ENCODE measurements around the gene GOLGA8B.
"Not testable (repeated sequence)": the region's sequence is repeated elsewhere in the genome, so short reads cannot be mapped to it uniquely, and the experiment has no call there.

The GOLGA8B gene

DNA sequence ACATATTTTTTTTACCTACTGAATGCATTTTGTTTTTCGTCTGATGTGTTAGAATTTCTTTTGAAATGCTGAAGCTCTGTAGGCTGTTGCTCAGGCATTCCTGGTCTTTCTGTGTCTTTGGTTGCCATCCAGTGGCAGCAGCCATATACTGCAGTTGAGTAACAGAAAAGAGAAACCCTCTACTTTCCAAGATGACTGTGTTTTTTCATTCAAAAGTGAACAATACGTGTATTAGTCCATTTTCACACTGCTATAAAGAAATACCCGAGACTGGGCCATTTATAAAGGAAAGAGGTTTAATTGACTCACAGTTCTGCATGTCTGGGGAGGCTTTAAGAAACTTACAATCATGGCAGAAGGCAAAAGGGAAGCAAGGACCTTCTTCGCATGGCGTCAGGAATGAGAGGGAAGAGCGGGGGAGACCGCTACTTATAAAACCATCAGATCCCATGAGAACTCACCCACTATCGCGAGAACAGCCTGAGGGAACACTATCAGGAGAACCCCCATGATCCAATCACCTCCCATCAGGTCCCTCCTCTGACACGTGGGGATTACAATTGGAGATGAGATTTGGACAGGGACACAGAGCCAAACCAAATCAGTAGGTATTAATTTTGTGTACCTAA lies 4.7 kb upstream of the GOLGA8B start:
- no peak overlapping the region for H3K27ac ChIP-seq (ENCODE audit: poor library complexity, severe bottlenecking)
- DNase-seq (ENCODE audit: low spot score) (peak; percentile 62), ATAC-seq (ENCODE audit: low read depth) (peak; percentile 41)
- peak overlapping the region; percentile 22 for H3K4me3 ChIP-seq (ENCODE audit: severe bottlenecking)
- no peaks in the 10 kb centered on the region for H3K27me3 ChIP-seq (ENCODE audit: insufficient read depth, poor library complexity, severe bottlenecking)
- H3K9me3 ChIP-seq (ENCODE audit: severe bottlenecking): no peaks in the 10 kb centered on the region
- peaks cover 6% of the 10 kb centered on the region for H3K4me1 ChIP-seq (ENCODE audit: insufficient read depth, poor library complexity, severe bottlenecking)
- no peaks in the 10 kb centered on the region for H3K36me3 ChIP-seq (ENCODE audit: low read depth)
- TF ChIP-seq, protein P1, sequence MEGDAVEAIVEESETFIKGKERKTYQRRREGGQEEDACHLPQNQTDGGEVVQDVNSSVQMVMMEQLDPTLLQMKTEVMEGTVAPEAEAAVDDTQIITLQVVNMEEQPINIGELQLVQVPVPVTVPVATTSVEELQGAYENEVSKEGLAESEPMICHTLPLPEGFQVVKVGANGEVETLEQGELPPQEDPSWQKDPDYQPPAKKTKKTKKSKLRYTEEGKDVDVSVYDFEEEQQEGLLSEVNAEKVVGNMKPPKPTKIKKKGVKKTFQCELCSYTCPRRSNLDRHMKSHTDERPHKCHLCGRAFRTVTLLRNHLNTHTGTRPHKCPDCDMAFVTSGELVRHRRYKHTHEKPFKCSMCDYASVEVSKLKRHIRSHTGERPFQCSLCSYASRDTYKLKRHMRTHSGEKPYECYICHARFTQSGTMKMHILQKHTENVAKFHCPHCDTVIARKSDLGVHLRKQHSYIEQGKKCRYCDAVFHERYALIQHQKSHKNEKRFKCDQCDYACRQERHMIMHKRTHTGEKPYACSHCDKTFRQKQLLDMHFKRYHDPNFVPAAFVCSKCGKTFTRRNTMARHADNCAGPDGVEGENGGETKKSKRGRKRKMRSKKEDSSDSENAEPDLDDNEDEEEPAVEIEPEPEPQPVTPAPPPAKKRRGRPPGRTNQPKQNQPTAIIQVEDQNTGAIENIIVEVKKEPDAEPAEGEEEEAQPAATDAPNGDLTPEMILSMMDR (IDR thresholded peaks at IDR 0.05; ENCODE audit: poor library complexity, severe bottlenecking): peak; percentile 99

DNA sequence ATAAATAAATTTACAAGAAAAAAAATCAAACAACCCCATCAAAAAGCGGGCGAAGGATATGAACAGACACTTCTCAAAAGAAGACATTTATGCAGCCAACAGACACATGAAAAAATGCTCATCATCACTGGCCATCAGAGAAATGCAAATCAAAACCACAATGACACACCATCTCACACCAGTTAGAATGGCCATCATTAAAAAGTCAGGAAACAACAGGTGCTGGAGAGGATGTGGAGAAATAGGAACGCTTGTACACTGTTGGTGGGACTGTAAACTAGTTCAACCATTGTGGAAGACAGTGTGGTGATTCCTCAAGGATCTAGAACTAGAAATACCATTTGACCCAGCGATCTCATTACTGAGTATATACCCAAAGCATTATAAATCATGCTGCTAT lies 2.5 kb upstream of the GOLGA8B start:
- not testable (repeated sequence) for H3K4me3 ChIP-seq (ENCODE audit: severe bottlenecking); H3K27ac ChIP-seq (ENCODE audit: poor library complexity, severe bottlenecking); H3K27me3 ChIP-seq (ENCODE audit: insufficient read depth, poor library complexity, severe bottlenecking); ATAC-seq (ENCODE audit: low read depth); H3K4me1 ChIP-seq (ENCODE audit: insufficient read depth, poor library complexity, severe bottlenecking); DNase-seq (ENCODE audit: low spot score); H3K9me3 ChIP-seq (ENCODE audit: severe bottlenecking); H3K36me3 ChIP-seq (ENCODE audit: low read depth)

DNA sequence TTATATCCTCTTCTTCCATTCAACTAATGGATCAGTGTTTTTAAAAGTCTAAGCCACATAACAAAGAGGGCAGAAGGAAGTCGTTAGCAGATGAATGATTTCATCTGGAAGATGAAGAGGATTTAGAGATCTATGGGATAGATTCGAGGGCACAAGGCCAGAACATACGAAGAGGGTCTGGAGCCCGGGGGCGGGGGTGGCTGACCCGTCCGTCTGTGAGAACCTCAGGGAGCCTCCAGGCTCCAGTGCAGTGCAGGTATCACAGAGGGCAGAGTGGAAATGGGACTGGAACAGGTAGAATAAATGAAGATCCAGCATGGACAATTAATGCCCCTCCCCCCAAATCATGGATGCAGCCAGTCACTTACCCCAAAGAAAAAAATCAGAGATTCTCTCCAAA lies 1.5 kb upstream of the GOLGA8B start:
- H3K27ac ChIP-seq (ENCODE audit: poor library complexity, severe bottlenecking): no peak overlapping the region
- ATAC-seq (ENCODE audit: low read depth) (no peak), DNase-seq (ENCODE audit: low spot score) (peak; percentile 49)
- H3K4me1 ChIP-seq (ENCODE audit: insufficient read depth, poor library complexity, severe bottlenecking): peaks cover 9% of the 10 kb centered on the region
- no peaks in the 10 kb centered on the region for H3K9me3 ChIP-seq (ENCODE audit: severe bottlenecking)
- H3K27me3 ChIP-seq (ENCODE audit: insufficient read depth, poor library complexity, severe bottlenecking): no peaks in the 10 kb centered on the region
- TF ChIP-seq, protein P1 (IDR thresholded peaks at IDR 0.05; ENCODE audit: poor library complexity, severe bottlenecking): no peak
- H3K4me3 ChIP-seq (ENCODE audit: severe bottlenecking): no peak overlapping the region
- no peaks in the 10 kb centered on the region for H3K36me3 ChIP-seq (ENCODE audit: low read depth)

DNA sequence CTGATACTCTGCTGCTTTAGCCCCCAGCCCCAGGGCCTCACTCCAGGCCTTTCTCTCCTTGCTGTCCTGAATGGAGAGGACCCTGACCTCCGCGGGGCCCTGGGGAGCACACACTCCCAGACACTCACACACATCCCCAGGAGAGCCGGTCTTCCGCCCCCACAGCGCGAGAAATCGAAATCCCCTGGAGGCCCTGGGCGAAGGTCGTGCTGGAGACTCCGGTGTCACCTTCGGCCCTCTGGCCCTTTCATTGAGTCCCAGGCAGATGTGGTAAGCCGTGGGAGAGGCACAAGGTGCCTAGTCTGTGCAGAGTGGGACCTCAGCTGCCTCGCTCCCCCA lies 848 bp upstream of the GOLGA8B start:
- DNase-seq (ENCODE audit: low spot score) (peak; percentile 70), ATAC-seq (ENCODE audit: low read depth) (peak; percentile 1)
- TF ChIP-seq, protein P1 (IDR thresholded peaks at IDR 0.05; ENCODE audit: poor library complexity, severe bottlenecking): no peak
- peaks cover 9% of the 10 kb centered on the region for H3K4me1 ChIP-seq (ENCODE audit: insufficient read depth, poor library complexity, severe bottlenecking)
- no peaks in the 10 kb centered on the region for H3K9me3 ChIP-seq (ENCODE audit: severe bottlenecking)
- peak overlapping the region; percentile 75 for H3K4me3 ChIP-seq (ENCODE audit: severe bottlenecking)
- no peaks in the 10 kb centered on the region for H3K27me3 ChIP-seq (ENCODE audit: insufficient read depth, poor library complexity, severe bottlenecking)
- peak overlapping the region; percentile 60 for H3K27ac ChIP-seq (ENCODE audit: poor library complexity, severe bottlenecking)
- no peaks in the 10 kb centered on the region for H3K36me3 ChIP-seq (ENCODE audit: low read depth)

DNA sequence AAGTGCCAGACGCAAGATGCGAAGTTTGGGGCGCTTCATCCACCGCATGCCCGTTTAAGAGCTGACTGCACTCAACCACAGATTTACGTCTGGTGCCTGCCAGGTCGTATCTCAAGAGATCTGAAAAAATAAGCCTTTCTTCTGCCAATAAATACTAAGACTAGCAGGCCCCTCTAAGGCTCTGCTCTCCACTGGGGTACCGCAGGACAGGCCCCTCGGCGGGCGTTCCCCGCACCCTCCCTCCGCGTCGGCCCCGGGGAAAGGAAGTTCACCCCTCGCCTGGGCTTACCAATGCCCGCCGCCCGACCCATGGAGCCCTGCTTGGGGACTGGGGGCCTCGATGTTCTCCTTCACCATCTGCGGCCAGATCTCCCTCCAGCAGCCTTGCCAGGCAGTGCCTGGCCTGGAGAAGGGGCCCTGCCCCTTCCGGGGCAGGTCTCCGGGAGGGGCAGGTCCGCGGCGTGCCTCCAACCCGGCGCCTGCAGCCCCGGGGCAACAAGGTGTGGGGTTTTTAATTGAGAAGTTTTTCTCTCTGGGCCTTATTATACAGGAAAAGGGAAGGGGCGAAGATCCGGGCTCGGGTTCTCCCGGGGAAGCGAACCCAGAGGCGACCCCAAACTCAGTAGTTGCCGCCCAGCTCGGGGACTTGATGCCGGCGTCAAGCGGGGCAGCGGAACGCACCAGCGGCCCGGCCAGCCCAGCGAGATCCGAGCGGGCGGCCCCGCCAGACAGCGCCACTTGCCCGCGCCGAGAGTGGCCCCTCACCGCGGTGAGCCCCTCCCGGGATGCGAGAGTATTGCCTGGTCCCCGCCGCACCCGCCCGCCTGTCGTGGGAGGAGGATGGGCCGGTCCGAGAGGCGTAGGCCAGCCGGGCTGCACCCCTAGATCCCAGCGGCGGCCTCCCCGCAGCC lies 735 bp downstream of the GOLGA8B start:
- DNase-seq (ENCODE audit: low spot score) (peak; percentile 75), ATAC-seq (ENCODE audit: low read depth) (peak; percentile 70)
- Histone ChIP-seq H3K27me3 (ENCODE audit: insufficient read depth, poor library complexity, severe bottlenecking) (no peaks in the 10 kb centered on the region), H3K36me3 (ENCODE audit: low read depth) (no peaks in the 10 kb centered on the region), H3K4me1 (ENCODE audit: insufficient read depth, poor library complexity, severe bottlenecking) (peaks cover 4% of the 10 kb centered on the region), H3K9me3 (ENCODE audit: severe bottlenecking) (no peaks in the 10 kb centered on the region), H3K27ac (ENCODE audit: poor library complexity, severe bottlenecking) (peak overlapping the region; percentile 60), H3K4me3 (ENCODE audit: severe bottlenecking) (peak overlapping the region; percentile 75)
- TF ChIP-seq, protein P1 (IDR thresholded peaks at IDR 0.05; ENCODE audit: poor library complexity, severe bottlenecking): no peak

DNA sequence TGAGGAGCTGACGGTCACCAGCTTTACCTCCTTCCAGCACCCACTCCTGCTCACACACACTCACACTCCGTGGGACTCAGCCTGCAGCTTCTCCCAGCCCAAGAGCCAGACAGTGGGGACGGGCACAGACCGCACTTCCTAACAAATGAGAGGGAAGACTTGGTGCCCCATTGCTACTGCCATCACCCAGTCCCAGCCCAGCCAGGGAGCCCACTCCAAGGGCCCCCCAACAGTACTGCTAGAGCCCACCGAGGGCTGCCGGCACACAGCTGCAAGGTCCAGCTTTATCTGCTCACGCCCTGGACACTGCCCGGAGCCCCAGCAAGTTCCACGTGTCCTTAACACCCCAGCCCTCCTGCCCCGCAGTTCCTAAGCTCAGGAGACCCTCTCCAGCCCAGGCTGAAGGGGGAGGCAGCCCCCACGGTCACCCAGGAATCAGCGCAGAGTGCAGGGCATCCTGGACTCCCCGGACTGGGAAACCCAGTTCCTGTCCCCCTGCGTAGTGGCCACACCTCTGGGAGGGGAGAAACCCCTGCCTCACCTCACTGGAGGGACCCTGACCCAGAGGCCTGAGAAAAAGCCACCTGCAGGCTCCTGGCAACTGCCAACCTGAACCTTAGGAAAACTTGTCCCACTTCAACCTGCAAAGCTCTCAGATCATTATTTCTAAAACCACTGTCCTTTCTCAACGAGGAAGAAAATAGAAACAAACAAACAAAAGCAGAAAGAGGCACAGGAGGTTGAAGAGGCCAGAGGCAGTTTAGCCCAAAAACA lies 1.6 kb downstream of the GOLGA8B start:
- Histone ChIP-seq H3K4me3 (ENCODE audit: severe bottlenecking) (peak overlapping the region; percentile 75), H3K27ac (ENCODE audit: poor library complexity, severe bottlenecking) (peak overlapping the region; percentile 60)
- peak; percentile 60 for DNase-seq (ENCODE audit: low spot score)
- not testable (repeated sequence) for H3K4me1 ChIP-seq (ENCODE audit: insufficient read depth, poor library complexity, severe bottlenecking); ATAC-seq (ENCODE audit: low read depth); H3K36me3 ChIP-seq (ENCODE audit: low read depth); H3K9me3 ChIP-seq (ENCODE audit: severe bottlenecking); H3K27me3 ChIP-seq (ENCODE audit: insufficient read depth, poor library complexity, severe bottlenecking)
